Measurements from ENCODE around the gene SPRING1. TPM values are rescaled to one million over a fixed set of nuclear protein-coding genes. Genes with fewer than 3 reads are reported as not detected.

The SPRING1 gene
- total and polyA plus RNA-seq, 4 donors: 24.5 to 54.7 (median 42.4) TPM

DNA sequence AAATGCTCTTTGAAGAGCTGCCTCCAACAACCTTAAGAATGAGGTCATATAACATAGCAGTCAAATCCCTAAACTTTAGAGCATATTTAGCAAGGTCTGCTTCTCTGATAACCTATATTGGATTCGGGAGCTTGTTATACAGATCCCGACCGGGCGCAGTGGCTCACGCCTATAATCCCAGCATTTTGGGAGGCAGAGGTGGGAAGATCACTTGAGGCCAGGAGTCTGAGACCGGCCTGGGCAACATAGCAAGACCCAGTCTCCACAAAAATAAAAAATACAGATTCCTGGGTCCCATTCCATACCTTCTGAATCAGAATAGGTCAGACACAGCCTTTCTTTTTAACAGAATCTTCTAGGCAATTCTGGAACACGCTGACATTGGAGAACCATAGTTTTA lies 46.7 kb downstream of the SPRING1 start:
- Histone ChIP-seq H3K4me3 (ENCODE audit: low read depth, low read length) (no peak overlapping the region), H3K9me3 (ENCODE audit: control insufficient read depth, insufficient read depth, low read length) (no peaks in the 10 kb centered on the region), H3K4me1 (ENCODE audit: control insufficient read depth, insufficient read depth, low read length) (peaks cover 23% of the 10 kb centered on the region), H3K36me3 (ENCODE audit: control insufficient read depth, insufficient read depth, low read length) (no peaks in the 10 kb centered on the region), H3K27ac (ENCODE audit: low read depth, low read length) (no peak overlapping the region), H3K27me3 (ENCODE audit: control insufficient read depth, insufficient read depth, low read length) (peaks cover 9% of the 10 kb centered on the region)
- 94% methylated on average over 3 of the region's 7 CpGs for WGBS (ENCODE audit: insufficient coverage)
- DNase-seq (ENCODE audit: low read depth in 4 of 6, low spot score in 6 of 6): no peak

DNA sequence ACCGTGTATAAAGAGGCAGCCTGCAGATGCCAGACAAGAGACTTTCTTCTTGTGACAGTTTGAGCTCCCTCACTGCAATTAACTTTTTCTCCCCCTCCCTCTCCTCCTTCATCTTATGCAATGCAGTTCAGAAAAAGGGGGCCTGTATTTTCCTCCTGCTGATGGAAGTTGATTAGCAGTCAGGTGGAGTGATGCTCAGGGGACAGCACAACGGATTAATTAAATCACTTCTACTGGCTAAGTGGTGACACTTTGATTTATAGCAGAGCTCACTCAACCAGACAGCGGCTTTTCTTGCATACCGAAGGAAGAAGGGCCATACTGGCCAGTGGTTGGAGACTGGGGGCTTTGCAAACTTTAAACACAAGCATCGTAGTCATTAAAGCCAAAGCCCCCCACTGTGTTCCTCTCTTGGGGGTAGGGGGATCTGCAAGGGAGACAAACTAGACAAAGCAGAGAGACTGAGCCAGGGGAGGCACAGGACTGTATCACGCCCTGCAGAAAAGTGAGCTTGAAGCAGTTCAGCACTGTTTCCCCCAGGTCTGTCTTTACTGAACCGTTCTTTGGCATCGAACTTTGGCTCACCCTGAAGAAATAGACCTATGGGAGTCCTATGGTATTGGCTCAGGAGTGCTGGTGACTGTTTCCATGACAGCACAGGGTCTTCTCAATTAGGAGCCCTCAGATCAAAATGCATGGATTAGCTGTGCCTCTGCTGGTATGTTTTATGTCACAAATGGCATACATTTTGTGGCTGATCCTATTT lies 47.7 kb downstream of the SPRING1 start:
- peaks cover 23% of the 10 kb centered on the region for H3K4me1 ChIP-seq (ENCODE audit: control insufficient read depth, insufficient read depth, low read length)
- no peaks in the 10 kb centered on the region for H3K36me3 ChIP-seq (ENCODE audit: control insufficient read depth, insufficient read depth, low read length)
- peak in 1 of 6 donors; percentile 88 for DNase-seq (ENCODE audit: low read depth in 4 of 6, low spot score in 6 of 6)
- H3K4me3 ChIP-seq (ENCODE audit: low read depth, low read length): no peak overlapping the region
- H3K27ac ChIP-seq (ENCODE audit: low read depth, low read length): no peak overlapping the region
- H3K9me3 ChIP-seq (ENCODE audit: control insufficient read depth, insufficient read depth, low read length): no peaks in the 10 kb centered on the region
- WGBS (ENCODE audit: insufficient coverage): 24% methylated on average over 4 of the region's 8 CpGs
- peaks cover 9% of the 10 kb centered on the region for H3K27me3 ChIP-seq (ENCODE audit: control insufficient read depth, insufficient read depth, low read length)

DNA sequence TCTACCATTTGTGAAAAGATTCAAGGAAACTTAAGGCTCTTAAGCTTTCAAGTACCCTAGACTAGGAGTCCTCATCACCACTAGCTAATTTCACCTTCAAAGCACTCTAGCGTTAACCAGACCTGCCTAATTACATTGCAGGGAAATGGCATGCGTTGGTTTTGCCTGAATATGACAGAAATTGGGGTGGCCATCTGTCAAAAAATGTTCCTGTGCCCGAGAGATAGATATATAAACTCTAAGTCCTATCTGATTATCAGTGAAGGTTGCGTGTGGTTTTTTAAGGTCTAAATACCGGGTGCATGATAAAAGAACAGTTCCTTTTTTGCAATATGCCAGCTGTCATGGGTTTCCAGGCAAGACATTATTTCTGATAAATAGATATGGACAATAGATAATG lies 48.3 kb downstream of the SPRING1 start:
- Histone ChIP-seq H3K36me3 (ENCODE audit: control insufficient read depth, insufficient read depth, low read length) (no peaks in the 10 kb centered on the region), H3K4me1 (ENCODE audit: control insufficient read depth, insufficient read depth, low read length) (peaks cover 21% of the 10 kb centered on the region), H3K27me3 (ENCODE audit: control insufficient read depth, insufficient read depth, low read length) (peaks cover 9% of the 10 kb centered on the region), H3K27ac (ENCODE audit: low read depth, low read length) (no peak overlapping the region), H3K4me3 (ENCODE audit: low read depth, low read length) (no peak overlapping the region), H3K9me3 (ENCODE audit: control insufficient read depth, insufficient read depth, low read length) (no peaks in the 10 kb centered on the region)
- no CpG with 5 or more reads among the region's 5 CpGs for WGBS (ENCODE audit: insufficient coverage)
- DNase-seq (ENCODE audit: low read depth in 4 of 6, low spot score in 6 of 6): no peak

Small RNAs within 50 kb of the gene (small RNA-seq; reads per million reads assigned to genes)
- gene RNU6-558P (ENCODE audit: low replicate concordance): not detected

Other genes with a start within 250 kb of the SPRING1 start
- gene MAP1LC3B2, start 178.7 kb downstream of the SPRING1 start, total RNA-seq: 1 to 10 TPM; 1.8 to 3.8 TPM
- 10 to 100 TPM; 18.2 to 18.5 TPM for gene MAP1LC3B2, start 178.7 kb downstream of the SPRING1 start, polyA plus RNA-seq (ENCODE audit: insufficient read length in 2 of 2)
- 10 to 100 TPM; 15.3 to 47.2 TPM for gene RNFT2, start 246 bp upstream of the SPRING1 start, total RNA-seq
- gene RNFT2, start 246 bp upstream of the SPRING1 start, polyA plus RNA-seq (ENCODE audit: insufficient read length in 2 of 2): 10 to 100 TPM; 32.2 to 43.2 TPM
- gene HRK, start 143.4 kb upstream of the SPRING1 start, total RNA-seq: 1 to 10 TPM; 2.5 to 2.8 TPM
- 1 to 10 TPM; 3.0 to 4.2 TPM for gene HRK, start 143.4 kb upstream of the SPRING1 start, polyA plus RNA-seq (ENCODE audit: insufficient read length in 2 of 2)
- 10 to 100 TPM in 1 of 2 donors, 1 to 10 TPM in 1; 9.3 to 17.0 TPM for gene FBXW8, start 172.9 kb upstream of the SPRING1 start, total RNA-seq
- gene FBXW8, start 172.9 kb upstream of the SPRING1 start, polyA plus RNA-seq (ENCODE audit: insufficient read length in 2 of 2): 10 to 100 TPM; 17.6 to 18.2 TPM

Data from spinal cord (tissue), 10 donors.